ENCODE measurements around the gene HIP1. TPM values are rescaled to one million over a fixed set of nuclear protein-coding genes. Genes with fewer than 3 reads are reported as not detected.
"Not testable (repeated sequence)": the region's sequence is repeated elsewhere in the genome, so short reads cannot be mapped to it uniquely, and the experiment has no call there.

The HIP1 gene
- total RNA-seq, 1 experiment from 2014 or later: 17.5 TPM

DNA sequence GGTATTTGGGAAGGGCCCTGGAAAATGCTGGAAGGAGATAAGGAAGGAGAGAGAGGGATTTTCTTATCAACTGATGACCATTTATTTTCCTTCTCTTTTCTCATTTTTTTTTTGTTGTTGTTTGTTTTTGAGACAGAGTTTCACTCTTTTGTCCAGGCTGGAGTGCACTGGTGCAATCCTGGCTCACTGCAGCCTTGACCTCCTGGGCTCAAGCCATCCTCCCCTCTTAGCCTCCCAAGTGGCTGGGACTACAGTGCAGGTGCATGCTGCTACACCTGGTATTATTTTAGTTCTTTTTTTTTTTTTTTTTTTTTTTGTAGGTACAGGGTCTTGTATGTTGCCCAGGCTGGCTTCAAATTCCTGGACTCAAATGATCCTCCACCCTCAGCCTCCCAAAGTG lies 52.2 kb downstream of the HIP1 start:
- DNase-seq (ENCODE audit: low spot score): no peak

DNA sequence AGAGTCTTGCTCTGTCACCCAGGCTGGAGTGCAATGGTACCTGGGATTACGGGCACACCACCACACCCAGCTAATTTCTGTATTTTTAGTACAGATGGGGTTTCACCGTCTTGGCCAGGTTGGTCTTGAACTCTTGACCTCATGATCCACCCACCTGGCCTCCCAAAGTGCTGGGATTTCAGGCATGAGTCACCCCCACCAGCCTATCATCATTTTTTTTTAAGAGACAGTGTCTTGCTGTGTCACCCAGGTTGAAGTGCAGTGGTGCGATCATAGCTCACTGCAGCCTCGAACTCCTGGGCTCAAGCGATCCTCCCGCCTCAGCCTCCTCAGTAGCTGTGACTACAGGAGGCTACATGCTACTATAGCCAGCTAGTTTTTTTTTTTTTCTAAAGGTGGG lies 56.7 kb downstream of the HIP1 start:
- not testable (repeated sequence) for DNase-seq (ENCODE audit: low spot score)

DNA sequence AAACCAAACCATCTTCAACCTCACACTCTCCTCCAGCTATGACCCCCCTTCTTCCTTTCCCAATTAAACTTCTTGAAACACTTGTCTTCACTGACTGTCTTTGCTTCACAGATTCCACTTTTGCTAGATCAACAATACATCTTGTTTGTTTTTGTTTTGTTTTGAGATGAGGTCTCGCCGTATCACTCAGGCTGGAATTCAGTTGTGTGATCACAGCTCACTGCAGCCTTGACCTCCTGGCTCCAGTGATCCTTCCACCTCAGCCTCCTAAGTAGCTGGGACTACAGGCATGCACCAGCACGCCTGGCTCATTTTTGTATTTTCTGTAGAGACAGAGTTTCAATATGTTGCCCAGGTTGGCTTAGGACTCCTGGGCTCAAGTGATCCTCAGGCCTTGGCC lies 59.7 kb downstream of the HIP1 start:
- no peak for DNase-seq (ENCODE audit: low spot score)

DNA sequence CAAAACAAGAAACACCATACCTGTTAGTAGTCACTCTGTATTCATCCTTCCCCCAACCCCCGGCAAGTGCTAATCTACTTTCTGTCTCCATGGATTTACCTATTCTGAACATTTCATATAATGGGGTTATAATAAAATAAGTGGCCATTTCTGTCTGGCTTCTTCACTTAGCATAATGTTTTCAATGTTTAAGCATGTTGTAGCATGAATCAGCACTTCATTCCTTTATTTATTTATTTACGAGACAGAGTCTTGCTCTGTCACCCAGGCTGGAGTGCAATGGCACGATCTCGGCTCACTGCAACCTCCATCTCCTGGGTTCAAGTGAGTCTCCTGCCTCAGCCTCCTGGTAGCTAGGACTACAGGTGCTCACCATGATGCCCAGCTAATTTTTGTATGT lies 69.2 kb downstream of the HIP1 start:
- no peak for DNase-seq (ENCODE audit: low spot score)

DNA sequence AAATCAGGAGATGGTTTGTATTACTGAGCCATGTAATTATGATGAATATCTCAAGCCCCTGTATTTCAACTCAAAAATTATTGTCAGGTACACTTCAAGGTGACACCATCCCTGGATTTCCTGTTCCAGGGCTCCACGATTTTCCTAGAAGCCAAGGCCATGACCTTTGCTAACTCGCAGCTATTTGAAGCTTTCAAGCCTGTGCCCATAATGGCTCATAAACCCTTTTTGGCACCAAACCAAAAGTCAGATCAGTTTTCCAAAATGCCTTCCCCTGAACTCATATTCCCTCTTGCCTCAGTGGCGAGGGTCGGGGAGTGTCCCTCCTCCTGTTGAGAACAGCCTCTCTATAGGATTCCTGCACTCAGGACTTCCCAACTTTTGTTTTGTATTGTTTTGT lies 70.8 kb downstream of the HIP1 start:
- no peak for DNase-seq (ENCODE audit: low spot score)

DNA sequence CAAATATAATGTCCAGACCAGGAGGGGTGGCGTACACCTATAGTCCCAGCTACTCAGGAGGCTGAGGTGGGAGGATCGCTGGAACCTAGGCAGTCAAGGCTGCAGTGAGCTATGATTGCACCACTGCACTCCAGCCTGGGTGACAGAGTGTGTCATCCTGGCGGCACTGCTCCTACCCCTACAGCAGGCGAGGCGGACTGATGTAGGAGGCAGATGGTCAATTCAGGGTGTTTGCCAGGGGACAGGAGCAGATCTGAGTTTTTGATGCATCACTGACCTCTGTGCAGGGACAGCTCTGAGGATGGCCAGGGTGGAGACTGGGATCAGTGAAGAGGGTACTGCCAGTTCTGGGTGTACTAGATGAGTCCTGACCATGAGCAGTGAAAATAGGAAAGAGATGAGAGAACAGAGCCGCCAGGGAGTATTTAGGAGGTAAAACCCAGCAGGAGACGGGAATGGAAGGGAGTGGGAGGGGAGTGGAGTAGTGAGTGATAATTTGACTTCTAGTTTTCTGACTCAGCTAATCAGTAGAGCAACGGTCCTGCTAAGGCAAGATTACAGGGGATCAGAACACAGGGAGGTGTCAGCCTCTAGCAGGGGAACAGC lies 75.3 kb downstream of the HIP1 start:
- no peak for DNase-seq (ENCODE audit: low spot score)

DNA sequence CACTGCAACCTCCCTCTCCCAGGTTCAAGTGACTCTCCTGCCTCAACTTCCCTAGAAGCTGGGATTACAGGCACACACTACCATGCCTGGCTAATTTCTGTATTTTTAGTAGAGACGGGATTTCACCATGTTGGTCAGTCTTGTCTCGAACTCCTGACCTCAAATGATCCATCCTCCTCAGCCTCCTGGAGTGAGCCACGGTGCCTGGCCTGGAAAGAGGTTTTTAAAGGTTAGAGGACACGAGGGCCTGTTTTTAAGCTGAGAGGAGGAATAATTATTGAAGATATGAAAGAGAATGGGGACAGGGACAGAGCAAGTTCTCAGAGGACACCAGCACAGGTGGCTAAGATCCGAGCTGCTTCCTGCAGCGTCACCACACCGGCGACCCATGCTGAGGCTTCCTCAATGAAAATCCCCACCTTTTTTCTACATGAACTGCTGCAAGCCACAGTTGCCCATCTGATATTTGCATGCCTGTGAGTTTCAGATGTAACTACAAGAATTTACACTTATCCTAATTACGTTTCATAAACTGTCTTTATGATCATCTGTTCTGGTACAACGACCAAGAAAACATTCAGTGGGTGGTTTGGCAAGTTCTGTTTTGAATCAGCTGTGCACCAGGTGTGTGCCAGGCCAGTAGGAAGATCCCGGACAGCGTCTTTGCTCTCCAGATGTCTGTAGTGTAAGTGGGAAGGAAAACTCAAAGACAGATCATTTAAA lies 76.0 kb downstream of the HIP1 start:
- DNase-seq (ENCODE audit: low spot score): no peak

DNA sequence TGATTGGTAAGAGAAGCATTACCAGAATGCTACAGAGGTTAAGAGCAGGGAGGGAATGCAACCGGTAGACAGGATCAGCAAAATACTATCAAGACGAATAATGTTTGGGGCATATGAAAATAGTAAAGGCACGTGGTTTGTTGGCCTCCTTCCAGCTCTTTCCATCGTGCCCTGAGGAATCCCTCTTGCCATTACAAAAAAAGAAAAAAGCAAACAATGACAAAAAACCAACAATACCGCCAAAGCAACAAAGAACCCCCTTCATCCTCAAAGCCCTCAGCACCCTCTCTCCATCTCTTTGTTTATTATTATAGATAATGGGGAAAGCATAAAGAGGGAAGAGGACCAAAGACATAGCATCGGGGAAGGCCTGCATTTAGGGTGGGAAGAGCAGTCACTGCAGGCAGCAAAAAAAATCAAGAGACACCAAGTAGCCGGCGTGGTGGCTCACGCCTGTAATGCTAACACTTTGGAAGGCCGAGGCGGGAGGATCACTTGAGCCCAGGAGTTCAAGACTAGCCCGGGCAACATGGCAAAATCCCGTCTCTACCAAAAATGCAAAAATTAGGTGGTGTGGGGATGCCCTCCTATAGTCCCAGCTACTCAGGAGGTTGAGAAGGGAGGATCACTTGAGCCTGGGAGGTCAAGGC lies 78.0 kb downstream of the HIP1 start:
- no peak for DNase-seq (ENCODE audit: low spot score)

DNA sequence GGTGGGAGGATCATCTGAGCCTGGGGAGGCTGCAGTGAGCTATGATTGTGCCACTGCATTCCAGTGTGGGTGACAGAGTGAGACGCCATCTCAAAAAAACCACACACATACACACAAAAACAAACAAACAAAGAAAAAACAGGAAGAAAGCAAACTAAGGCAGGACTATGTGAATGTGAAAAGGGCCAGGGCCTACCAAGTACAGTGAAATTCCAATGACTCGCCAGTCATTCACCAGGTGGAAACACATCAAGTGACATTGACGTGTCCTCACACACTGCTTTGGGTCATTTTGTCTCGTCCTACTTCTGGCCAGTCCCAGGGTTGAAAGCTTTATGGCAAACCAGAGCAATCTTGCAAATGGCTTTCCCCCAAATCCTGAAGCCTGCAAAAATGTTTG lies 79.9 kb downstream of the HIP1 start:
- DNase-seq (ENCODE audit: low spot score): no peak

DNA sequence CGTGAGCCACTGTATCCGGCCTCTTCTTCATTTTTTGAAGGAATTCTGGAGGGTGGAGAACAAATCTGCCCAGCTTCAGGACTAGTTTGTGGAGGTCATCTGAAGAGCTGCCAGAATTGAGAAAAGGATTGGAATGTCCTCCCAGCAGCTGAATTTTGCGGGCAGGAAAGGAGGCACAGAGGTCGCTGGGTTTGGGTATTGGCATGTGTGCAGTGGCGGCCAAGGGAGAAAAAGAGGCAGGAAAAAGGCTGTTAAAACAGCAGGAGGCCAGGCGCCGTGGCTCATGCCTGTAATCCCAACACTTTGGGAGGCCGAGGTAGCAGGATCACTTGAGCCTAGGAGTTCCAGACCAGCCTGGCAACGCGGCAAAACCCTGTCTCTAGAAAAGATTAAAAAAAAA lies 80.4 kb downstream of the HIP1 start:
- DNase-seq (ENCODE audit: low spot score): no peak

DNA sequence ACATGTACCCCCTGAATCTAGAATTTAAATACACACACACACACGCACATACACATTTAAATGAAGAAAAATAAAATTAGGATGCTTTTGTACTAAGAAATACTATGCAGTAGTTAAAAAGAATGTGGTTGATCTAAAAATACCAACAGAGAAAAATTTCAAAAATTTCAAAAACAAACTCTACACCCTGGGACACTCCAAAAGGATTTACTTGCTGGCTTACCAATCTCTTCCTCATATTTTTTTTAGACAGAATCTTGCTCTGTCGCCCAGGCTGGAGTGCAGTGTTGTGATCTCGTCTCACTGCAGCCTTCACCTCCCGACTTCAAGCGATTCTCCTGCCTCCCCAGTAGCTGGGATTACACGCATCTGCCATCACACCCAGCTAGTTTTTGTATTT lies 80.9 kb downstream of the HIP1 start:
- DNase-seq (ENCODE audit: low spot score): no peak

DNA sequence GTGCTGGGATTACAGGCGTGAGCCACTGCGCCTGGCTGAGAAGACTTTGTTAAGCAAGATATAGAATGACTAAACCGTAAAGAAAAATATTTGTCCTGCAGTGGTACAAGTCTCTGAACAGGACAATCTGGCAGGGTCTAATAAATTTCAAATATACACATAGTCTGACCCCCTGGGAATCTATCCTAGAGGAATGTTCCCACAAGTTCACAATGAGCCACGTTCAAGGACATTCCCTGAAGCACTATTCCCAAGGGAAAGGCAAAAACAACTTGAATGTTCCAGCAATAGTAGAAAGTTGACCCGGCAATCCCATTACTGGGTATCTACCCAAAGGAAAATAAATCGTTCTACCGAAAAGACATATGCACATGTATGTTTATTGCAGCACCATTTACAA lies 82.0 kb downstream of the HIP1 start:
- DNase-seq (ENCODE audit: low spot score): no peak

DNA sequence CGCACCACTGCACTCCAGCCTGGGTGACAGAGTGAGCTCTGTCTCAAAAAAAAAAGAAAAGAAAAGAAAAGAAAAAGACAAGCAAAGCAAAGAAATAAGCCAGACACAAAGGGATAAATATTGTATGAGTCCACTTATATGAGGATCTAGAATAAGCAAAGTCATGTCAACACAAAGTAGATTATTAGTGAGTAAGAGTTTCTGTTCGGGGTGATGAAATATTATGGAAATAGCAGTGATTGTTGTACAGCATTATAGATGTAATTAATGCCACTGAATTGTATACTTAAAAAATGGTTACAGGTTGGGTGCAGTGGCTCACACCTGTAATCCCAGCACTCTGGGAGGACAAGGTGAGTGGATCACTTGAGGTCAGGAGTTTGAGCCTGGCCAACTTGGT lies 83.2 kb downstream of the HIP1 start:
- no peak for DNase-seq (ENCODE audit: low spot score)

DNA sequence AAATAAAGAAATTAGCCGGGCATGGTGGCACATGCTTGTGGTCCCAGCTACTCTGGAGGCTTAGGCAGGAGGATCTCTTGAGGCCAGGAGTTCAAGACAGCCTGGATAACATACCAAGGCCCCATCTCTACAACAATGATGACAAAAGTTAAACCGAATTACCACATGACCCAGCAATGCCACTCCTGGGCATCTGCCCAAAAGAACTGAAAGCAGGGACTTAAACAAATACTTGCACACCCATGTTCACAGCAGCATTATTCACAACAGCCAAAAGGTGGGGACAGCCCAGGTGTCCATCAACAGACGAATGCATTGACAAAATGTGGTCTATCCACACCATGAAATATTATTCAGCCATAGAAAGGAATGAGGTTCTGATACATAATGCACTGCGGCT lies 83.9 kb downstream of the HIP1 start:
- no peak for DNase-seq (ENCODE audit: low spot score)

DNA sequence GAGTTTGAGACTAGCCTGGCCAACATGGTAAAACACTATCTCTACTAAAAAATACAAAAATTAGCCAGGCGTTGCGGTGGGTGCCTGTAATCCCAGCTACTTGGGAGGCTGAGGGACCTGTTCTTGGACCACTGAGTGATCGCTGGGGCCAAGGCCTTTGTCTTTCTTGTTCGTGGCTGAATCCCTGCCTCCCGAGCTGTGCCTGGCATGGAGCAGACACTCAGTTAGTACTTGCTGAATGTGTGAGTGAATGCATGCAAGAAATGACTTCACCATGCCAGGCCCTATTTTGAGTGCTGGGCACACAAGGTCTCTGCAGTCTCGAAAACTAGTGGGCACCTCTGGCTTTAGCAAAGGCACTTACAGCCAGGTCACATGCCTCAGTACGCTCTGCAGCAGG lies 85.1 kb downstream of the HIP1 start:
- no peak for DNase-seq (ENCODE audit: low spot score)

DNA sequence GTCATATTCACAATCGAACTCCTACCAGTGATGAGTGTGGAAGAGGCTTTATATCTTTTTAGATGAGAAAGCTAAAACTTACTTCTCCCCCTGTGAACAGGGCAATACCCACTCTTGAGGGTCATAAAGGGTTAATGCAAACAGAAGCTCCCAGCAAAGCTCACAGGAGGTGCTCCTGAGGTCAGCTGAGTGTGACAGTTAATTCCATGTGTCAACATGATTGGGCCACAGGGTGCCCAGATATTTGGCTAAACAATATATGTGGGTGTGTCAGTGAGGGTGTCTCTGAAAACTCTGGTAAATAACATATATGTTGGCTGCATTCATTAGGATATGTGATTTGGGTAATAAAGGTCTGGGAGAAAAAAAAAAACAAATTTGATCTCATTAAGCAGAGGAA lies 86.0 kb downstream of the HIP1 start:
- DNase-seq (ENCODE audit: low spot score): no peak

DNA sequence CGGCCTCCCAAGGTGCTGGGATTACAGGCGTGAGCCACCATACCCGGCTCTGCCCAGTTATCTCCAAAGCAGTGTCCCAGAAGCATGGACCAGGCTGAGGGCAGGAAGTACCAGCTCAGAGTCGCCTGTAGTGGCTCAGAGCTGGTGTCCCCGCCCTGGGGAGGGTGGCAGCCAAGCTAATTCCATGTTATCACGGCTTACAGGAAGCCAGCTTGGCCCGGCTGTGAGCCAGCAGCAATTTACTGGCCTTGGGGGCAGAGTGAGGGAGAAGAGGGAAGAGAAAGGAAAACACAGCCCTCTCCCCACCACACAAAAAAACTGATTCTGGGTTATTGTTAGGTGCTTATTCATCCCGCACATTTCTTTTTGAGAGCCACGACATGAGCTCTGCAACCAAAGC lies 88.1 kb downstream of the HIP1 start:
- peak; percentile 85 for DNase-seq (ENCODE audit: low spot score)

DNA sequence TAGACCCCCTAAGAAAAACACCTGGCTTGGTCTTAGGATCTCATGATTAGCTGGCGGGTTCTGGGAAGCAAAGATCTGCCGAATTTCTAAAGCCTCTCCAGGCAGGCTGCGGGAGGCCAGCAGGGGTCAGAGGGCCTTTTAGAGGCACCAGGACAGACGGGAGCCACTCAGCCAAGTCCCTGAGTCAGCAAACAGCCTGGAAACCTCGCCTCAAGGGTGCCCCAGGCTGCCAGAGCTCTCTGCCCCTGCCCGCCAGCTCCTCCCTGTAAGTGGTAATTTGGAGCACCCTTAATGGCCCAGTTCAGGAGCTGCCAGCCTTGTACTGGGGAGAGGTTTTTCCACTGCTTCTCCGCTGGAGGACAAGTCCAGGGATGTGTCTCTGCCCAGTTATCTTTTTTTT lies 88.7 kb downstream of the HIP1 start:
- DNase-seq (ENCODE audit: low spot score): no peak

DNA sequence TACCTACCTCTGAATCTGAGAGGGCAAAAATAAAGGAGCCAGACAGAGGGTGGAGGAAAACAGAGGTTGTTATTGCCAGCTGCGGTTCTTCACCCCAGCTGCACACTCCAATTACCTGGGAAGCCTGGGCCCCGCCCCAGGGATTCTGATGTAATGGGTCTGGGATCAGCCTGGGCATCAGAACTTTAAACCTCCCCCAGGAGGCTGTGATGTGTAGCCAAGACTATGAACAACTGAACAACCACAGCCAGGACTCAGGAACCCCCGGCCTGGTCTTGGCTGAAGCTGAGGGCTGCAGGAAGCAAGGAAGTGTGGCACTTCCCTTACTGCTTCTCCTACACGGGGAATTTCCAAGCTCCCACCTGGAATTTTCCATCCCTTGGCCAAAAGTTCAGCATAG lies 89.3 kb downstream of the HIP1 start:
- DNase-seq (ENCODE audit: low spot score): peak; percentile 68

DNA sequence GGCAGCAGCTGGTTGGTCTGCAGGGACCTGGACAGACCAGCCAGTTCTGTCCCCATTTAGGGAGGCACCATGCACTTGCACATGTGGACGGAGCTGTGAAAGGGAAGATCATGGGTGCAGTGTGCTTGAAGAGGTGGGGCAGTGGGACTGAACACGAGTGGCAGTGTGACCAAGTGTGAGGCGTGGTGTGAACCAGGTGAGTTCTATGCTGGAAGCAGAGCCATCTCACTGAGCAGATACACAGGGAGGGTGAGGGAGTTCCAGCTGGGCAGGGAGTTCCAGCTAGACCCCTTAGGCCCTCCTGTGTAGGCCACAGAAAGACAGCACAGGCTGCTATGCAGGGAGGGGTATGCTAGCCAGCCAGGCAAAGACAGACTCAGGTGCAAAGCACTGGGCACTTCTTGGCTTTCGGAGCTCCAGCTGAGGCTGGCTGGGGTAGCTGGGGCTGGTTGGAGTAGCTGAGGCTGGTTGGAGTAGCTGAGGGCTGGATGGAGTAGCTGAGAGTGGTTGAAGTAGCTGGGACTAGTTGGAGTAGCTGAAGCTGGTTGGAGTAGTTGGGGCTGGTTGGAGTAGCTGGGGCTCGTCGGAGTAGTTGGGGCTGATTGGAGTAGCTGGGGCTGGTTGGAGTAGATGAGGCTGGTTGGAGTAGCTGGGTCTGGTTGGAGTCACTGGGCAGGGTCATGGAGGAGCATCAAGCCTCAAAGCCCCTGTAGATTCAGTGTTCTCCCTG lies 90.9 kb downstream of the HIP1 start:
- DNase-seq (ENCODE audit: low spot score): no peak

DNA sequence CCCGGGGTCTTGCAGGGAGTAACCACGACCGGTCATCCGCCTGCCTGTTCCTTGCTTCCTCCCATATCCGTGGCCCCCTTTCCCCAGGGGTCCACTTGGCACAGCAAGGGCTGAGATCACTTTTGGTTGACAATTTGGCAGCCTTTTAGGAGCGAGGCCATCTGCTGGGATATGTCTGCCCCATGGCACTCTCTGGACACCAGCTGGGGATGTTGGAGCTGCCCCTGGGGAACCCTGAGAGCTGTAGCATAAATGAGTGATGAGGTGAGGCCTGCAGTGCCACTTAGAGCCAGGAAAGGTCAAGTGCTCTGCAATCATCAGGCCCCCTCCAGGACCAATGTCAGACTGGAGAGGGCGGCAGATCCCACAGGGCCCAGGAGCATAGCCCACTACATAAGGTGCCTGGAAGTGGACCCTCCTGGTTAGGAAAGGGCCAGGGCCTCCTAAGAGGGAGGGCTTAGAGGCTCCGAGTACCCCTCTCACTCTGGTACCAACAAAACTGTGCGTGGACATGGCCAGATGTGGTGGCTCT lies 92.1 kb downstream of the HIP1 start:
- DNase-seq (ENCODE audit: low spot score): no peak

DNA sequence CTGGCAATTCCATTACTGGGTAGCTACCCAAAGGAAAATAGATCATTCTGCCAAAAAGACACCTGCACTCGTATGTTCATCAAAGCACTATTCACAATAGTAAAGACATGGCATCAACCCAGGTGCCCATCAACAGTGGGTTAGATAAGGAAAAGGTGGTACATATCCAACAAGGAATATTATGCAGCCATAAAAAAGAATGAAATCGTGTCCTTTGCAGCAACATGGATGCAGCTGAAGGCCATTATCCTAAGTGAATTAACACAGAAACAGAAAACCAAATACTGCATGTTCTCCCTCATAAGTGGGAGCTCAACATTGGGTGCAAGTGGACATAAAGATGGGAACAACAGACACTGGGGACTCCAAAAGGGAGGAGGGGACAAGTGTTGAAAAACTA lies 93.2 kb downstream of the HIP1 start:
- DNase-seq (ENCODE audit: low spot score): no peak

DNA sequence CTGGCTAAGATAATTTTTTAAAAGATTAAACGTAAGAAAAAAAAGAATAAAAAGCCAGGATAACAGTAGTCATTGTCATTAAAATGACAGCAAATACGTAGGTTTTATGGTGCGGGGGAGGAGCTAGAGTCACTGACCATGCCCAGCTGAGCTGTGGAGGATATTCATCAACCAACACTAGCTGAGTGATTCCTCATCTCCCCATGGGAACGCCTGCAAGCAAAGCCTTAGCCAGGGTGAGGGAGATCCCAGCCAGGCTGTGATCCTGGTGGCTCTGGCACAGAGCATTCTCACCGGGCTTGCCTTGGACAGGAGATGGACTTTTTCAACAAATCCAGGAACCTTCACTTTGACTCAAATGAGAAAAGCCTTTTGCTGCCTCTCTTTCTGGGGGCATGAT lies 94.2 kb downstream of the HIP1 start:
- no peak for DNase-seq (ENCODE audit: low spot score)

Data from H4 (cell line).